Suppressor macrophage (primary cell): ENCODE measurements around the gene OPA3.
"Not testable (repeated sequence)": the region's sequence is repeated elsewhere in the genome, so short reads cannot be mapped to it uniquely, and the experiment has no call there.

ENCODE experiments used
- DNase-seq, 4 experiments: peaks; one replicate each; pipeline ENCODE4 v3.0.0-alpha.2; 2020 to 2022
- total RNA-seq, 17 experiments: gene quantifications; one replicate each; lab custom pipeline; 2026; ENCODE audit warnings: mixed read lengths in 6 of 17, inconsistent platforms in 3 of 17; lab: John Stamatoyannopoulos, UW

Gene OPA3
- 11.8 to 42.8 (median 32.2) reads per million in 17 experiments for total RNA-seq

DNA sequence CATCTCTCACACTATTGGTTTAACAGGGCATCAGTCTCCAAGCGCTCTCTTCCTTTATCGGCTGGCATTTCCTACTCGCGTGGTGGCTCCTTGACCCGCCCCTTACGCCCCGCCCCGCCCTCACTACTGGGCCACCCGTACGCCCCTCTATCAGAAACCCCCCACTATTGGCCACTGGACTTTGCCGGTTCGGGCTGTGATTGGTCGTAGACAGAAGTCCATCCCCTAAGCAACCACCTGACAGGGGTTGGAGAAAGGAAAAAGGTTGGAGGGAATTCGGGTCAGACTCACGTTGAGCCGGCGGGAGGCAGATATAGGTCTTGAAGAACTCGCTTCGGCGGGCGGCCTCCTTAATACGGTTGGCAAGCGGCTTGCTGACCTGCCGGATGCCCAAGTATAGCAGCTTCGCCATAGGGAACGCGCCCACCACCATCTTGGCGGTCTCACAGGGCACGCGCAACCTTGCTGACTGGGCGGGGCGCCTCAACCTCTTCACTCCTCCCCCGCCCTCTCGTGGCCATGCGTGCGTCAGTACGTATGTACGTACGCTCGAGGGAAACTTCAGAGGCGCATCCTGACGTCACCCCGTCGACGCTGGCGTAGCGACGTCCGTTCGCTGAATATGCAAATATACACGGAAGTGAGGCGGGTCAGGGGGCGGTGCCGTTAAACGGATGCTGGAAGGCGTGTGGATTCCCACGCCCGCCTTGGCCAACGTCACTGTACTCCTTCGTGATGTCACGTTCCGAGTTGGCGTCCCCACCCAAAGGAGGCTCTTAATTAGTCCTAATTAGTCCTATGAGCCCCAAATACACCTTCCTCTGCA, at the start of gene OPA3:
OPA3 (minus strand) TSS at position 471 of the 826 bp plus-strand sequence; CDS start at position 433, 38 bp downstream.
- peak; percentile 100 for DNase-seq

DNA sequence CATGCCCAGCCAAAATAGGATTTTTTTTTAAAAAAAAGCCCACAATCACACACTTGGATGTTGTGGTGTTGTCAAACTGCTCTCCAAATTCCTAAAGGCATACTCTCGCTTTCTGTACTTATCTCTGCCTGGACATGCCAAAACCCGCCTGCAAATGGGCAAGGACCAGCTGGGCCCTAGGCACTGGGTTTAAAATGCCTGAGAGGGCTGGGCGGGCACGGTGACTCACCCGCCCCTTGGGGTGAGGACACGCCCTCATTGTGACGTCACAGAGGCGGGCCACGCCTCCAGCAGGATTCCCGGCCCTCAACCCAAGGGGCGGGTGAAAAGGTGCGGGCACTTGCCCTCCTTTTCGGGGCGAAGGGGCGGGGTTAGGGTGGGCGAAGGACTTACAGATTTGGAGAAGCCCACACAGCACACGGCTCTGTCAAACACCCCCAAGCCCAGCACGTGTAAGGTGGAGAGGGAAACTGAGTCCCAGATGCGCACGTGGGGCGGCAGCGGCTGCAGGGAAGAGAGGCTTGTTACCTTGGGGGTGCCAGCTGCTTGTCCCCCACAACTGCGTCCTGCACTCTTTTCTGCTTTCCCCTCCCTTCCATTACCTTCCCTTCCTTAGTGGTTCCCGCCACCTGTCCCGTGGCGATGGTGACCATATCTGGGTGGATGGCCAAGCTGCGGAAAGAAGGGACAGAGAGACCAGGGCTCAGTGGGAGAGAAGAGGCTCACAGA, 48.0 kb upstream of the OPA3 start:
- peak; percentile 28 to 55 (median 37) for DNase-seq

DNA sequence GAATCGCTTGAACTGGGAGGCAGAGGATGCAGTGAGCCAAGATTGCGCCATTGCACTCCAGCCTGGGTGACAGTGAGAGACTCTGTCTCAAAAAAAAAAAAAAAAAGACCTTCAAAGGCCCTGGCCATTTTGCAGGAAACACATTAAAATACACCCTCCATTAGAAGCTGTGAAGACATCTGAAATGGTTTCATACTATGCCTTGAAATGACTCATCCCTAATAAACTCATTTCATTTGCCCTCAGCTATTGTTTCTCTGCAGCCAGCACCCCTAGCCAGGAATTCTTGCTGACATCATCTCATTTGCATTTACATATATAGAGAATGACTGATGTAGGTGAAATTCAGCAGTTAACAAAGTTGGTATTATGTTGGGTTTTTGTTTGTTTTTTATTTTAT, 45.9 kb upstream of the OPA3 start:
- peak in 1 of 4 experiments; percentile 20 for DNase-seq

DNA sequence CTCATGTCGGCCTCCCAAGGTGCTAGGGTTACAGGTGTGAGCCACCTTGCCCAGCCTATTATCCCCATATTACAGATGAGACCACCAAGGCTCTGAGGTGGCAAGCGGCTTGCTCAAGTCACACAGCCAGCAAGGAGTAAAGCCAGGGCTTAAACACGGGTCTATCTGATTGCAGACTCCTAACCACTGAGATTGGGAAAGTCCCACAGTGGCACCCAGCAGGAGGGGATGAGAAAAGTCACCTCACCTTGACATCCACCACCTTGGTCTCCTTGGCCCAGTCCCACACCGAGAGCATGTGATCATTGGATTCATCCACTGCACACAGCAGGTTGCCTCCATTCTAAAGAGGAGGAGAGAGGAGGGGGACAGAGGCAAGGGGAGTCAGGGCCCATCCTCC, 45.1 kb upstream of the OPA3 start:
- no peak for DNase-seq

DNA sequence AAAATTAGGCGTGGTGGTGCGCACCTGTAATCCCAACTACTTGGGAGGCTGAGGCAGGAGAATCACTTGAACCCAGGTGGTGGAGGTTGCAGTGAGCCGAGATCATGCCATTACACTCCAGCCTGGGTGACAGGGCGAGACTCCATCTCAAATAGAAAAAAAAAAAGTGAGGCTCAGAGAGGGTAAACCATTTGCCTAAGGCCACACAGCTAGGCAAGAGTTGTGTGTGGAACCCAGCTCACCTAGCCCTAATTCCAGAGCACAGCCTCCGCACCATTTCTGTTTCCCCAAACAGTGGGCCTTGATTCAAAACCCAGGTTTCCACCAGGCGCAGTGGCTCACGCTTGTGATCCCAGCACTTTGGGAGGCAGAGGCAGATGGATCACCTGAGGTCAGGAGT, 43.6 kb upstream of the OPA3 start:
- DNase-seq = not testable (repeated sequence)

DNA sequence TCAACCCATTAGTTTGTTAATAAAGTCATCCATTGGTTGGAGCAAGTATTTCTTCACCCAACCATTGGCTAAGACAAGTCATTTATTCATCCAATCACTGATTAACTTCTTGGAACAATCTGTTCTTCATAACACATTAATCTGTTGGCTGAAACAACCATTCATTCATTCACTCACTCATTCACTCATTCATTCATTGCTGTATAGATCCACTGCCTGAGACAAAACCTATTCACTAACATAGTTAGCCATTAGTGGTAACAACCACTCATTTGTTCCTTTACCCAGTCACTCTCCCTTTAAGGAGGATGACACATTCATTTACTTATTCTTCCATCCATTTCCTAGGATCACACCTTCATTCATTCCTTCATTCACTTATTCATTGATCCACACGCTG, 39.4 kb upstream of the OPA3 start:
- DNase-seq = no peak

DNA sequence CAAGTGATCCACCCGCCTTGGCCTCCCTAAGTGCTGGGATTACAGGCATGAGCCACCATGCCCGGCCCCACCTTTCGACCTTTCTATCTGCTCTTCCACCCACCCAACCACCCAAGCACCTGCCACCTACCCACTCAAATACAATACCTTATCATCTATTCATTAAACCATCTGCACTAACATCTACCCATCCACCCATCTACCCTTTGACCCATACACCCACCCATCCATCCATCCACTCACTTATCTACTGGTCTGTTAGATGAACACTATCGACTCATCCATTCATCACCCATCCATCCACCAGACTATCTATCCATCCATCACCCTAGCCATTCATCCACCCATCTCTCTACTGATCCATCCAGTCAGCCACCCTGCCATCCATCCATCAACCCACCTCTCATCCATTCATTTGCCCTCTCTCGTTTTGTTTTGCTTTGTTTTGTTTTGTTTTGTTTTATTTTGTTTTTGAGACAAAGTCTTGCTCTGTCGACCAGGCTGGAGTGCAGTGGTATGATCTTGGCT, 37.4 kb upstream of the OPA3 start:
- DNase-seq = no peak

DNA sequence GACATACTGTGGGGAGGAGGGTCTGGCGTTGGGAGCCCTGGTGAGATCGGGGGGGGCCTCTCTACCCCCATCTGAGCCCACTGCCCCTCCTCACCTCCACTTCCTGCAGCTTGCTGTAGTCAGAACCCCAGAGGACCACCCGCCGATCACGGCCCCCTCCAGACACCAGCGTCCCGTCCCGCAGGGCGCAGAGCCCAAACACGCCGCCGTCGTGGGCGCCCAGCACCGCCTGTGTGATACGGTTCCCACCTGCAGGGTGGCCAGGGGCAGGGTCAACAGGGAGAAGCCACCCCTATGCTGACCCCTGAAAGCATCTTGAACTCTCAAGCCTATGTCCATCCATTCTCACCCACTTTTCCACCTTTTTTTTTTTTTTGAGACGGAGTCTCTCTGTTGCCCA, 36.8 kb upstream of the OPA3 start:
- no peak for DNase-seq

DNA sequence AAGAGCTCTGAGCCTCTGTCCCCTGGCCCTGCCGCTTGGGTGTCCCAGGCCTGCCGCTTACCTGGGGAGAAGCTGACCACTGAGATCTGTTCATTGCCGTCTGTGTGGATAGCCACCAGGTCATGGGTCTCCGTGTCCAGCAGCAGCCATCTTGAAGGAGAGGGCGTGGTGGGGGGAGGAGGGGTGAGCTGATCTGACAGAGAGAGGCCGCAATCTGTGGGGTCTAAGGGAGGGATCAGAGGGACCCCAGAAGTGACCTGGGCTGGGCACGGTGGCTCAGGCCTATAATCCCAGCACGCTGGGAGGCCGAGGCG, 32.1 kb upstream of the OPA3 start:
- DNase-seq = no peak

DNA sequence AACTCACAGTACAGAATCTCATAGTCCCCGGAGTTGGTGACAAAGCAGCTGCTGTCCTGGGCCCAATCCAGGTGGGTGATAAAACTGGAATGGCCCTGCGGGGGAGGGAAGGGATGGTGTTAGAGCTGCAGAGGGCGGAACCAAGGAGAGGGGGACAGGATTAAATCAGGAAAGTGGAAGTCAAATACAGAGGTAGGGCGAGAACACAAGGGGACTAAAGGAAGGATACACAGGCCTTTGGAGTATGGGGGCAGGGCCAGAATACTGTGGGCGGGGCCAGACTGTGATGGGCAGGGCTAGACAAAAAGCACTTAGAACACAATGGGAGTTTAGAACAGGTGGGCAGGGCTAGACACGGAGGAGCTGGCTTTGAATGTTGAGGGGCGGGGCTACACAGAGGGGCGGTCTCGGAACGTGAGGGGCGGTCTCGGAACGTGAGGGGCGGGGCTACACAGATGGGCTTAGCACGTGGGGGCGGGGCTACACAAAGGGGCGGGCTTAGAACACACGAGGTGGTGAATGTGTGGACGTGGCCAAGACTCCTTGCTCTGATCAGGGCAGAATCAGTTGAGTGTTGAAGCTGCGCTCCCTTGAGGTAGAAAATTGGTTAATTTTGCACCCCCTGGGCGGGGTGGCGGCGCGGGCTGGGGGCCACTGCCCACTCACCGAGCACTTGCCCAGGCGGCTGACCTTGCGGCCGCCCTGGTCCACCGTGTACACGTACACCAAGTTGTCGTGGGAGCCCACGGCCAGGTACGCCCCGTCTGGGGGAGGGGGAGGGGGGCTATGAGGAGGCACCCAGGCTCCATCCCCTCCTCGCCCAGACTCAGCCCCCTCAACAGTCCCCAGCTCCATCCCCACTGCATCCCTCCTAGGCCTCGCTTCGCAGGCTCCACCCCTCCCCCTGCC, 31.4 kb upstream of the OPA3 start:
- DNase-seq = peak; percentile 54 to 60 (median 56)

DNA sequence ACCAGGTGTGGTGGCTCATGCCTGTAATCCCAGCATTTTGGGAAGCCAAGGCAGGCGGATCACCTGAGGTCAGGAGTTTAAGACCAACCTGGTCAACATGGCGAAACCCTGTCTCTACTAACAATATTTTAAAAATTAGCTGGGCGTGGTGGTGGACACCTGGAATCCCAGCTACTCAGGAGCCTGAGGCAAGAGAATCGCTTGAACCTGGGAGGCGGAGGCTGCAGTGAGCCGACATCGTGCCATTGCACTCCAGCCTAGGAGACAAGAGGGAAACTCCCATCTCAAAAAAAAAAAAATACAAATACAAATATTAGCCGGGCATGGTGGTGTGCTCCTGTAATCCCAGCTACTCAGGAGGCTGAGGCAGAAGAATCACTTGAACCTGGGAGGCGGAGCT, 30.5 kb upstream of the OPA3 start:
- DNase-seq = not testable (repeated sequence)

DNA sequence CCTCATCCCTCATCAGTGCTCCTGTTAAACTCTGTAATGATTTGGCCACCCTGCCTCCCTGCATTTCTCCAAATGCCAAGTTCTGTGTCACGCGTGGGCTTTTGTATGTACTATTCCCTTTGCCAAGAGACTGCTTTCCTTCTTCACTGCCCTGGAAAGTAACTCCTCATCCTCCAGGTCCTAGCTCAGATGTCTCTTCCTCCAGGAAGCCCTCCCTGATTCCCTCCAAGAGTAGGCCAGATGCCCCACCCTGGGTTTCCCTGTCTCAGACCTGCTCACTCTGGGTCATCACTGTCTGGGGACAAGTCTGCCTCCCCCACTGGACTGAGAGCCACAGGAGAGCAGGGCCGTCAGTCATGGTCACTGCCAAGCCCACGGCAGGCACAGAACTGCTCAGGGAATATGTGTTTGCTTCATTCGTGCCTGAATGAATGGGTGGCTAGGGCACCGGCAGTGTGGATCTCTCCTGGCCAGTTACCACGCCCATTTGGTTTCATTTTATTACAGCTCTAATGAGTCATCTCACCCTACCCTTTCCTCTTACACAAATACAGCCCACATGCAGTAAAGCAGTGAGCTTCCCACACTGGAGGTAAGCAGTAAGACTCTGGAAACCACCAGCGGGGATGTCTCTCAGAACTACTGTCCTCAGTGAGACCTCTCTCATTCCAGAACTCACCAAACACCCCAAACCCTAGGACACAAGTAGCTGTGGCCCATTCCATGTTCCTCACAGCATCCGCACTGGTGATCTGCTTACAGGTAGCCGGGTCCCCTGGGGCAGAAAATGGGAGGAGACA, 29.5 kb upstream of the OPA3 start:
- peak; percentile 64 to 91 (median 81) for DNase-seq

DNA sequence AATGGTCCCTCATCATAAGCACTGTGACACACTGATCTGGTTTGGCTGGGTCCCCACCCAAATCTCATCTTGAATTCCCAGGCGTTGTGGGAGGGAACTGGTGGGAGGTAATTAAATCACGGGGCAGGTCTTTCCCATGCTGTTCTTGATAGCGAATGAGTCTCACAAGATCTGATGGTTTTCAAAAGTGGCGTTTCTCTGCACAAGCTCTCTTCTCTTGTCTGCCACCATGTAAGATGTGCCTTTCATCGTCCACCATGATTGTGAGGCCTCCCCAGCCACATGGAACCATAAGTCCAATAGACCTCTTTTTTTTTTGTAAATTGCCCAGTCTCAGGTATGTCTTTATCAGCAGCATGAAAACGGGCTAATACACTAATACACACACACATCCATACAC, 24.3 kb upstream of the OPA3 start:
- DNase-seq = no peak

DNA sequence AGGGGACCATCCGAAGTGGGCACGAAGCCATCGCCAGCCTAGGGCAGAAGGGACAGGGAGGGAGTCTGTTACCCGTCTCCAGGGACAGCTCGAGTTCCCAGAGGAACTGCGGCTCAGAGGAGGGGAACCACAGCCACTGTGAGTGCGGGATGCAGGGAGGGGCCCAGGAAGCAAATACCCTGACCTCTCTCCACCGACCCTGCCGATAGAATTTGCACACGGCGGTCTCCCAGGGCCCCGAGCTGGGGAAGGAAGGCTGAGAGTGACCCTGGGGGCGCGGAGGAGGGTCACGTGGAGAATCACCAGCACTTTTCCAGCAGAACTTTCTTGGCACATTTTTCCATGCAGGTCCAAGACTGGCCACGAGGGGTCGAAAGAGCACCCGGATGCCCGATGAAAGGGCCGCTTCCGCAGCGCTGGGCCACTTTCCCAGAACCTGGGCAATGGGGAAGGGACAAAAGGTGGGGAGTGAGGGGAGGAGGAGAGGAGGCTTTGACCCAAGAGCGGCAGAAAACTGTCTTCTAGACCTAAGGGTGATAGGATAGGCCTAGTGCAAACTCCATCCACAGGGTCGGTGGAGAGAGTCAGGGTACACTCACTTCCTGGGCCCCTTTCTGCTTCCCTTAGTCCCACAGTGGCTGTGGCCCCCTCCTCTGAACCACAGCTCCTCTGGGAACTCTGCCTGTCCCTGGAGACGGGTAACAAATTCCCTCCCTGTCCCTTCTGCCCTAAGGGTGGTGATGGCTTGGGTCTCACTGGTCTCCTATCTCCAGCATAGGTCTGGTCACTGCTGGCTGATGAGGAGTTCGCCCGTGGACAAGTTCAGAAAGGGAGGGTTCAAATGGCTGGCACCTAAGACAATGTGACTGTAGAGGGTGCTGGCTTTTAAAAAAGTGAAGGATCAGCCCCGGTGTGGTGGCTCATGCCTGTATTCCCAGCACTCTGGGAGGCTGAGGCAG, 22.7 kb upstream of the OPA3 start:
- peak; percentile 58 to 81 (median 70) for DNase-seq

DNA sequence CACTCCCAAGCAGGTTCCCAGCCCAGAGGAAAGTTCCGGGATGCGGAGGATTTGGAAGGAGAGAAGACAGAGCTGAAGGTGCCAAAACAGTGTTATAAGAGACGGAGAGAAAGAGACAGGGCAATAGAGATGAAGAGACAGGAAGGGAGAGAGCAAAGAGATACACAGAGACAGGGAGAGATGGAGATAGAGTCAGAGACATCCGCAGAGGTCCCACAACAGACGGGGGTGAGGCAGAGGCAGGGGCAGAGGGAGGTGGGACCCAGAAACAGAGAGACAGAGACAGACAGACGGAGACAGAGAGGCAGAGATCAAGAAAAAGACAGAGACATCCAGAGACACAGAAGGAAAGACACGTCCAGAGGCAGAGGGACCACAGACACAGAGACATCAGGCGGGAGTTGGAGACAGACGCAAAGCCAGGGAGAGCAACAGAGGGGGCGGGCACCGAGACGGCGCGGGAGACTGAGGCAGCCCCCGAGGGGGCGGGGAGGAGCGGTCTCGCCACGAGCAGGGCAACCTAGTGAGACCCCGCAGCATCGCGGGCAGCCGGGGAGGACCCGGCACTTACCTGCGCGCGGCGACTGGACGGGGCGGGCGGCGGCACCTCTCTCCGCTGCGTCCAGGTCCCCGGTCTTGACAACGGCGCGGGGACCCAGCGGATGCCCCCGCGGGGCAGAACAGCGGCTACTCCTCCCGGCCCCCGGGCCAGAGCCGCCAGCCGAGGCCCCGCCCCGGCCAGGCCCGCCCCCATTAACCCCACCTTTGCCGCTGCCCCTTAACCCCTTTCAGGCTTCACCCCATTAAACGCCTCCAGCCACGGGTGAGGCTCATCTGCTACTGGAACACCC, 17.1 kb upstream of the OPA3 start, which contains the start of gene GPR4:
GPR4 (minus strand) TSS at position 689 of the 851 bp plus-strand sequence. CDS start 10,346 bp downstream, outside the sequence.
- peak in 1 of 4 experiments; percentile 9 for DNase-seq

DNA sequence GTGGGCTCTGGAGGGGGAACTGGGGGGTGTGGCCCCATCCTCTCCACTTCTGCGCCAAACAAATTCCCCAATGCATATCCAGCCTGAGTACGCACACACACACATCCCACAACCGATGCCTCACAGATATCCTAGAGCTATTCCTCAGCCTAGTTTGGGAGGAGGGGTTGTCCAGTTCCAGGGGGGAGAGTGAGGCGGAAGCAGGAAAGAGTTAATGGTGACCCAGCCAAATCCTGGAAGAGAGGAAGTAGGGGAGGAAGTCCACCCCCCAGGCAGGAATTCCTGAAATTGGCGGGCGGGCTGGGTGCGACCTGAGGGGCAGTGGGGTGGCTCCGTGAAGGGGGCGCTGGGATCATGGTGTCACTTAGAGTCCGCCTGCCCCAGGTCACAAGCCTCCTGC, 16.5 kb upstream of the OPA3 start:
- DNase-seq = no peak

DNA sequence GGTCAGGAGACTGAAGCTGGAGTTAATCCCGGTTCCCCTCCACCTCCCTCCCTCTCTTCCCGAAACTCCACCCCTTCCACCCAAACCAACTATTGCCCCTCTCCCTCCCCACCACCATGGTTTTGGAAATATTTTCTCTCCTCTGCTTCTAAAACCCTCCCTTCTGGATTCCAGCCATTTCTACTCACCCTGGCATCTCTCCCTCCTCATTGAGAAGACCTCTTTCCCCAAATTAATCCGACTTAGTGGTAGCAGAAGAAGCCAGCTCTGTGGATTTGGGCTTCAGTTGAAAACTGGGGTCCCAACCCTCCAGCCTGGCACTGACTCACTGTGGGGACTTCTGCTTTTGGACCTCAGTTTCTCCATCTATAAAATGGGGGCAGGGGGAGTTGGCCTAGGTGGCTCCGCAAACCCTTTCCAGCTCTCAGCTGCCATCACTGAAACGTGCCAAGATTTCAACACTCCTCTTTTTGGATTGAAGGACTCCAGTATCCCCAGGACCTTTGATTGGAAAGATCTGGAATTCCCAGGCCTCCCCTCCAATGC, 15.8 kb upstream of the OPA3 start:
- DNase-seq = no peak

DNA sequence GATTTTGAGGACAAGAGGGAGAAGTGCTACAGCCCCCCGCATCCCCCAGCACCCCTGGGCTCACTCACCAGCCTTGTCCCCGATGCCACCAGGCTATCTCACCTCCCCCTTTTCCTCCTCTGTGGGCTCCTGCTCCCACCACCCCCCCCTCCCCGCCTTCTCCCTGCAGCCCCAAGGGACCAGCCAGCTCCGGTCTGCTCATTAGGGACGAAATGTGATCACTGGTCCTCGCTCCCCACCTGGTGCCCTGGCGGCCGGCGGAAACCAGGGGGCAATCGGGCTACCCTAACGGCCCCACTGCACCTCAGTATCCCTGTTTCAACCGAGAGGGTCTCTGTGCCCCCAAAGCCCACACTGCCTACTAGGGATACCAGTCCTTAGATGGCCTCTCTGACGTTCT, 14.7 kb upstream of the OPA3 start:
- DNase-seq = no peak
